Ramos (cell line): Measurements from ENCODE around the gene USP3.

Experiments used
- in situ Hi-C: fragments of 300-500 bp; cut with MboI; formaldehyde crosslinking; loops from one replicate; pipeline ENCODE4 v1.14.3; 2022; ENCODE audit warnings: low sequenced_read_pairs; ENCODE audit not compliant: unreplicated experiment

USP3 gene, protein sequence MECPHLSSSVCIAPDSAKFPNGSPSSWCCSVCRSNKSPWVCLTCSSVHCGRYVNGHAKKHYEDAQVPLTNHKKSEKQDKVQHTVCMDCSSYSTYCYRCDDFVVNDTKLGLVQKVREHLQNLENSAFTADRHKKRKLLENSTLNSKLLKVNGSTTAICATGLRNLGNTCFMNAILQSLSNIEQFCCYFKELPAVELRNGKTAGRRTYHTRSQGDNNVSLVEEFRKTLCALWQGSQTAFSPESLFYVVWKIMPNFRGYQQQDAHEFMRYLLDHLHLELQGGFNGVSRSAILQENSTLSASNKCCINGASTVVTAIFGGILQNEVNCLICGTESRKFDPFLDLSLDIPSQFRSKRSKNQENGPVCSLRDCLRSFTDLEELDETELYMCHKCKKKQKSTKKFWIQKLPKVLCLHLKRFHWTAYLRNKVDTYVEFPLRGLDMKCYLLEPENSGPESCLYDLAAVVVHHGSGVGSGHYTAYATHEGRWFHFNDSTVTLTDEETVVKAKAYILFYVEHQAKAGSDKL

DNA sequence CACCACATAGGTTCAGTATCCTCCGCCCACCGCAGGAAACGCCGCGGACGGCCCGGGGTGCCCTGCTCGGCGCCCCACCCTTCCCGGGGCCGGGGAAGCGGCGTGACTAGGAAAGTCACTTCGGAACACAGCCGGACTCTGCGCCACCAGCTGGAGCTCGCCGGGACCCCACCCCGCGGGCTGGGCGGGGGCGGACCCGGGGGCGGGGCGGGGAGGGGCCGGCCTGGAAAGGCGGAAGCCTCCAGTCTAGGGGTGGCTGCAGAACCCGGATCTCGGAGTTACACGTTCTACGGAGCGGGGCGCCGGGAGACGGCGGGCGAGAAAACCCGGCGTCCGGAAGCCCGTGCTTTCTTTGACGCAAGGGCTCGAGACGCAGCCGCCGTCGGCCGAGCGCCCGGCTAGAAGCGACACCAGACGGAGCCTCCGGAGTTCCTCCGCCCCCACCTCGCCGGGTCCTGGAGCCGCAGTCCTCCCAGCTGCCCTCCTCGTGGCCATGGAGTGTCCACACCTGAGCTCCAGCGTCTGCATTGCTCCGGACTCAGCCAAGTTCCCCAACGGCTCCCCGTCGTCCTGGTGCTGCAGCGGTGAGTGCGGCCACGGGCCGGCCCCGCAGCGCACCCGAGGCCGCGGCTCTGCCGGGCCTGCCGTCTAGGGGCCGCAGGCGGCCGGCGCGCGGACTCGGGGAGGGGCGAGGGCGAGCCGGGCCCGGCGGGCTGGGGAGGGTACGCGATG is at the start of gene USP3:
Gene USP3 (plus strand): TSS at position 347 of the 732 bp plus-strand sequence. CDS start 147 bp downstream, at position 494.
- in situ Hi-C loops: no loop called here

DNA sequence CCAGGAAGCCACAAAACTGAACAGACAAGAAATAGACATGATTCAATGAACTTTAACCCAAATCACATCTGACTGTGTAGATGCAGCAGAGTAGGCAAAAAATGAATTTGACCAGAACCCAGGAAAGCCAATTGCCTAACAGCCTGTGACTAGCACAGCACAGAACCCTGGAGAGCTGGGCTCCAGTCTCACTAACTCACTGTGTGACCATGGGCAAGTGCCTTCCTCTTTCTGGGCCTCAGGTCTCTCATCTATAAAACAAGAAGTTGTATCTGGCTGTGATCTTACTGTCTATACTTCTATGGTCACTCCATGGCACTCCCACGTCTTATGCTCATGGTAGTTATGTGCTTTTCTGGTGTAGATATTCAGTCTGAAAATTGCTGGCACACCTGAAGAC is 48.1 kb upstream of the USP3 start:
- in situ Hi-C loops: loop anchor here (25.0 kb wide), 1 partner anchor 431 kb away; no protein-coding TSS in a partner anchor

DNA sequence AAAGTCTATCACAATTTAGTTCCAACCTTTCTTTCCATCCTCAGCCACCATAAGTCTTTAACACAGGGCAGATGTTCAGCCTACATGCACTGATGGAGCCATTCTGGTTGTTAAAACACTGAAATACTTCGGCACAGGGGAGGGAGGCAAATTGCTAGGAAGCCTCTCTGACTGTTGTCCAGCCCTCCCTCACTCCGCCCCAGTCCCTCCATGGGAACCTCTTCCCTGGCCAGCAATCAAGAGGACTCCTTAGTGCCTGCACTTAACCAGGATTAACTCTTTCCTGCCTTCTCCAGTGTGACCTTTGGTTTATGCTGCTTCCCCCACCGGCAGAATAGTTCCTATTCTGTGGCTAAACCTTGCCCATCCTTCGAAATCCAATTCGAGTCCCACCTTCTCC is 47.0 kb upstream of the USP3 start:
- in situ Hi-C loops: loop anchor here (25.0 kb wide), 1 partner anchor 430 kb away; no protein-coding TSS in a partner anchor

DNA sequence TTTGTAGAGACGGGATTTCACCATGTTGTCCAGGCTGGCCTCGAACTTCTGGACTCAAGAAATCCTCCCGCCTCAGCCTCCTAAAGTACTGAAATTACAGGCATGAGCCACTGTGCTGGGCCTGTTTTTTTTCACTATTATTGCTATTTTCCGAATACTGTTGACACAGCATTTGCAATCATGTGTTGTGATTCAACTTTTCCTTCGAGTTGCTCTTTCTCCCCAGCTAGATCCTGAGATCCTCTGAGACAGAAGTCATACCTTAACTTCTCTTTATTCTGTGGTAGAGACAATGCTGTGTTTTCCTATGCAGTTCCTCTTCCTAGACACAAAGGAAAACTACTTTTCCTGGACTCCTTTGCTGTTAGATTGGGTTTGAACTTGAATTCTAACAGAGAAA is 46.4 kb upstream of the USP3 start:
- in situ Hi-C loops: loop anchor here (25.0 kb wide), 1 partner anchor 429 kb away; no protein-coding TSS in a partner anchor

DNA sequence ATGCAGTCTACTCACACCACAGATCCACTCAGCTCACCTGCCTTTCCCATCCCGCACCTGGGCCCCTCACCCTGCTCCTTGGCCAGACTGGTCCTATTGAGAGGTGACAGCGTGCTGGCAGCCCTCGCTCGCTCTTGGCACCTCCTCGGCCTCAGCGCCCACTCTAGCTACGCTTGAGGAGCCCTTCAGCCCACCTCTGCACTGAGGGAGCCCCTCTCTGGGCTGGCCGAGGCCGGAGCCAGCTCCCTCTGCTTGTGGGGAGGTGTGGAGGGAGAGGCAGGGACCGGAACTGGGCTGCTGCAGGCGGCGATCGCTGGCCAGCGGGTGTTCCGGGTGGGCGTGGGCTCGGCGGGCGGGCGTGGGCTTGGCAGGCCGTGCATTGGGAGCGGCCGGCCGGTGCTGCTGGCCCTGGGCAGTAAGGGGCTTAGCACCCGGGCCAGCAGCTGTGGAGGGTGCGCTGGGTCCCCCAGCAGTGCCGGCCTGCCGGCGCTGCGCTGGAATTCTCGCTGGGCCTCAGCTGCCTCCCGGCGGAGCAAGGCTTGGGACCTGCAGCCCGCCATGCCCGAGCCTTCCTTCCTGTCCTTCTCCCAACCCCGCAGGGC is 45.5 kb upstream of the USP3 start:
- in situ Hi-C loops: loop anchor here (25.0 kb wide), 1 partner anchor 428 kb away; no protein-coding TSS in a partner anchor

DNA sequence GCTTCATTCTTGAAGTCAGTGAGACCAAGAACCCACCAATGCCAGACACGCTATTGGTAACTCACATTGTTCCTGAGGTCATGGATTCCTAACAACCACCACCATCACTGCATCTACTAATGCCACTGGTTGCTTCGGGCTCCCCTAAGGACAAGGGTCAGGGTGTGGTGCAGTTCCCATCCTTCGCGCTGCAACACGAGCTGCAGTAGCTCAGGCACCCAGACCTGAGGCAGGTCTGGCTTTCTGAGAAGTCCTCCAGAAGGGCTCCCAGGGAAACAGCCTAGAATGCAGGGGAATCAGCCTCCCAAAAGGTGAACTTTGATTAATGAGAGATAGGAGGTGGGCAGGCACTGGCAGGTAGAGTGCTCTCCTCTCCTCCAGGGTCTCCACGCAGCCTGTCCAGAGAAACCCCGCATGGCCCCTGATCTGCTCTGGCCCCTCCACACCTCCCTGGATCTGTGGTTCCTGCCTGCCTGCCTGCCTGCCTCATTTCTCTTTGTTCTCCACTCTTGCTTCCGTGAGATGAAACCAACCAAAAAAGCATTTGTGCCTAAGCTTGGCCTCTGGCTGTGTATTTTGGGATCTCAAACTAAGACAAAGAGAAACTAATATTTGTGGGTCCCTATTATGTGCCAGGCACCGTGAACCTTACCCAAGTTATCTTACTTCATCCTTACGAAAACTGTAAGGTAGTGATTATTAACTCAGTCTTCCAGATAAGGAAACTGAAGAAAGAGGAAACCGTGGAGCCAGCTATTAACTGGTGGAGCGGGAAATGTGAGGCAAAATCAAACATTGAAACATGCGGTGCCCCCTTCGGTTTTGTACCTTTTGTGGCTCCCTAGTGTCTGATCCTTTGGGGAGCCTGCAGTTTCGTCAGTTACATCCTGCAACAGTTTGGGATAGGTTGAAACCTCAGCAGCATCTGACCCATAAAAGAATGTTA is 43.9 kb upstream of the USP3 start:
- in situ Hi-C loops: loop anchor here (10.0 to 25.0 kb wide), 2 partner anchors 427 to 614 kb away; no protein-coding TSS in a partner anchor

DNA sequence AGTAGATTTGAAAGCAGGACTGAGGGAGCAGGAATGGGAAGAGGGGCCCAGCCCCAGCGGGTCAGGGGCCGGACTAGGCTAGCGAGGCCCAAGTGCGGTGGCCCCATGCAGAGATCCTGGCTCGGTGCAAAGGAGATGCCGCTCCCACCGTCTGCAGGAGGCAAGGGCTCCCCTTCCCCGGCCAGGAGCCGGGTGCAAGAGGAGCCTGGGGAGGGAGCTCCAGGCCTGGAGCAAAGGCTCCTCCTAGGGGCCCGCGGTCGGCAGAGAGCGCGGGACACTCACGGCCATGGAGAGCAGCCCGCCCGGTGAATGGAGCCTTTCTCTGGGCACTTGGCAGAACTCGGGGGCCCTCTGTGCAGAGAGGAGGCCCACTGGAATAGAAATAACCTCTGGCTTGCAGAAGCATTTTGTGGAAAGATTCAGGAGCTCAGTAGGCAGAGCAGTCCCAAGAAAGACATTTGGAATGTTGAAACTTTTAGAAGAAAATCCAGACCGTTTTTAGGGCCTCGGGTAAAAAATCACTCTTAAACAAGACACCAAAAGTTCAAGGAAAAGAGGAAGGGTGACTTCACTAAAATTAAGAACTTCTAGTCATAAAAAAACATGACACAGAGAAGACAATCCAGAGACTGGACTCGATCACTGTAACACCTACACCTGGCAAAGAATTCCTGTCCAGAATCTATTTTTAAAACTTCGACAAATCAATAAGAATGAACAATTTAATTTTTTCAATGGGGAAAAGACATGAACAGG is 43.0 kb upstream of the USP3 start:
- in situ Hi-C loops: loop anchor here (10.0 to 25.0 kb wide), 2 partner anchors 426 to 613 kb away; no protein-coding TSS in a partner anchor

DNA sequence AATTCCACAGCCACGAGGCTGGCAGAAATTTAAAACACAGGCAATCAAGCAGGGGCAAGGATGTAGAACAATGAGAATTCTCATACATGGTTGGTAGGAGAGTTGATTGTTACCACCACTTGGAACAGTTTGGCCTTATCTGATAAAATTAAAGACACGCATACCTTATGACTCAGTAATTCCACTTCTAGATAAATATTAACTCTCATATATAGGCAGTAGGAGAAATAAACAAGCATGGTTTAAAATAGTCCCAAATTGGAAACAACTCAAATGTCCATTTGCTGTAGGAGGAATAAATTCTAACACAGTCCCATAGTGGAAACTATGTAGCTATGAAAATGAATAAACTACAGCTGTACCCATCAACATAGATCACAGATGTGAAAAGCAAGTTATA is 42.3 kb upstream of the USP3 start:
- in situ Hi-C loops: loop anchor here (10.0 to 25.0 kb wide), 2 partner anchors 425 to 613 kb away; no protein-coding TSS in a partner anchor

DNA sequence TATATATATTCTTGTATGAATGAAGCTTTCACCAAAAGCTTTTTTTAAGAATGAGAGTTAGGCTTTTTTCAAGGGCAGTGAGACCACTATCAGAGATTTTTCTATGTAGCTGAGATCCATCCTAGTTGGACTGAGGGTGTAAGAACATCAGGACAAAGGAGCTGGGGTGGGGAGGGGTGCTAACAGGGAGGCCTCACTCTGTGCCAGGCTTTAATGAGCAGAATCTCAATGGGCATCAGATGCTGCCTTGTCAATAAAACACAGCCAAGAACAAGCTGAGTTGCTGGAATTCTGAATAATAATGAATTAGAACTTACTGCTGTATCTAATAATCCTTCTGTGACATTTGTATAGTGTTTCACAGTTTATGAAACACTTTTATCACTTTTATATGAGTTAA is 41.4 kb upstream of the USP3 start:
- in situ Hi-C loops: loop anchor here (10.0 to 25.0 kb wide), 2 partner anchors 424 to 612 kb away; no protein-coding TSS in a partner anchor

DNA sequence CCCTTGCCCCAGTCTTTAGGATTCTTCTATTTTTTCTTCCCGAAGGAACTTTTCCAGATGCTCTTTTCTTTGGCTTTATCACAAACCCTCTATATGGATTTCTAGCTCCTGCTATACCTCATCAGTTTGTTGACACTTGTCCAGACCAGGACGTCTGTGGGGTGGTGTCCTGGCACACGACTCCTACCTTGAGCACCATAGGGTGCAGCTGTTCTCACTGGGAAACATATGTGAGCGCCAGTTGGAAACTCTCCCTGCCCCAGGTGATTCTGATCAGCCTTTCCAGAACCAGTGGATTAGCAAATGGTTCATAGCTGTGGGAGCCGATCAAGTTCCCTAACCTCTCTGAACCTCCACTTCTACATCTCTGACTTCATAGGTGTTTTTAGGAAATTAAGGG is 40.6 kb upstream of the USP3 start:
- in situ Hi-C loops: loop anchor here (10.0 to 25.0 kb wide), 2 partner anchors 424 to 611 kb away; no protein-coding TSS in a partner anchor

DNA sequence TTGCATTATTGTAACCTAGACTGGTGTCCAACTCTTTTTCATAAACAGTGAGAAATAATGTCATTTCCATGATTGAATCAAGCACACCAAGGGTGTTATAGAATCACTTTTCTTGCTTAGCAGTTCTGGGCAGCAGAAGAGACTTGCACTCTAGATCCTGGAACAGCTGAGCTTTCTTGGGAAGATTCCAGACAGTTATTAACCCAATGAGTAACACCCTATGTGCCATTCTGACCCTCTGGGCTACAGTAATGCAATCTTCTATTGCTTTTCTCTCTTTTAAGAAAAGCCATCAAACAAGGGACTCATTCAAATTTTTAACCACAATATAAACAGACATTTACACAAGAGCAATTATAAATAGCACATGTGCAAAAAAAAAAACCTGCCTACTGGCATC is 39.3 kb upstream of the USP3 start:
- in situ Hi-C loops: loop anchor here (5.0 to 25.0 kb wide), 3 partner anchors 127 to 610 kb away; no protein-coding TSS in a partner anchor

DNA sequence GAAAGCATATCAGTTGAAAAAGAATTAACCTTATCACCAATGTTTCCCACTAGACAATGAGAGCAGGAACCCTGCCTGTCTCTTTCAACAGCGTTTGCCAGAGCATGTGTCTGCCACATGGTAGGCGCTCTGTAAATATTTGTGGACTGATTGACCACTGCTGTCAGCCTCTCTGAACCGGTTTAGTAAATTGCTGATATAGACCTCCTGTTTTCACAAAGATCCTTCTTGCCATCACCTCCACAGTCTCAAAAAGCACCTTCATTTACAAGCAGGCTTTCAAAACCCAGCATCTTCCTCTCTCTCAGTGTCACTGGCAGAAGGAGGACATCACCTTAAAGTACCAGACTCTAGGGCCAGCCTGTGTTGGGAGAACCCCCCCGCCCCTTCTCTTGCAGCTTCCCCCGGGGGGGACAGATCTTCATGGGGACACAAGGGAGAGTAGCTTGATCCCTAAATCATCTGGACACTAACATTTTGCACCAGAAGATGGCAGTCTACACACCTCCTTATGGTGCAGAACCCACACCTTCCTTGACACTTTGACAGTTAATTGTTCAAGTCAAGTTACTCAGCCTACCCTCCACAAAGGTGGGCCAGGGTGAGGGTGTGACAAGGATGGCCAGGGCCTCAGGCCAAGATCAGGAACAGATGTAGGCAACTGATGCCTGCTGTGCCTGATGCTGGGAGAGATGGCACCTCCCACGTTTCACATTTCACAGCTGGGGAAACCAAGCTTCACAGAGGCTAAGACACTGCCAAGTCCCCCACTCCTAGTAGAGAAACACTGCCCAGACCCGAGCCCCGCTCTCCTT is 37.8 kb upstream of the USP3 start:
- in situ Hi-C loops: loop anchor here (5.0 to 25.0 kb wide), 3 partner anchors 126 to 608 kb away; no protein-coding TSS in a partner anchor

DNA sequence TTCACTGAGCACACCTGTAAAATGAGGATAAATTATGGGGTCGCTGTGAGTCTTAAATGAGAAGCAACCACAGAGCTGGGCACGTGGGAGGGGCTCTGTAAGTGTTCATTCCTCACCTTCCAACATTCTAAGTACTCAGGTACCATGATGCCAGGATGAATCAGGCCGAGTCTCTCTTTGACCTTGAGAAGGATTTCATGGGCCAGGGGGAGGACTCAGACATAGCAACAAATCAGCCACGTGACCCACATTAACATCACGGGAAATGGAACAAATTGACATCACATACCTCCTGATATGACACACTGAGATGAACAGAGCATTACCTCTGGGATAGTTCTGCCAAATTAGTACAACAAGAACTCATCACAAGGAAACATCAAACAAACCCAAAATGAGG is 35.2 kb upstream of the USP3 start:
- in situ Hi-C loops: loop anchor here (5.0 to 25.0 kb wide), 3 partner anchors 123 to 606 kb away; no protein-coding TSS in a partner anchor

DNA sequence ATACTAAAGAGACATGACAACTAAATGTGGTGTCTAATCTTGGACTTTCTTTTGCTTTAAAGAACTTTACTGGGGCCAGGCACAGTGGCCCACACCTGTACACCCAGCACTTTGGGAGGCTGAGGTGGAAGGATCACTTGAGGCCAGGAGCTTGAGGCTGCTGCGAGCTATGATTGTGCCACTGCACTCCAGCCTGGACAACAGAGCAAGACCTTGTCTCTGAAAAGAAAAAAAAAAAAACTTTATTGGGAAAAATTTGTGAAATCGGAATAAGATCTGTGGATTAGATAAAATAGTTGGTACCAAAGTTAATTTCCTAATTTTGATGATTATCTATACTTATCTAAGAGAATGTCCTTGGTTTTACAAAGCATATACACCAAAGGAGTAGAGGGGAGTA is 34.4 kb upstream of the USP3 start:
- in situ Hi-C loops: loop anchor here (5.0 to 25.0 kb wide), 3 partner anchors 122 to 605 kb away; no protein-coding TSS in a partner anchor

DNA sequence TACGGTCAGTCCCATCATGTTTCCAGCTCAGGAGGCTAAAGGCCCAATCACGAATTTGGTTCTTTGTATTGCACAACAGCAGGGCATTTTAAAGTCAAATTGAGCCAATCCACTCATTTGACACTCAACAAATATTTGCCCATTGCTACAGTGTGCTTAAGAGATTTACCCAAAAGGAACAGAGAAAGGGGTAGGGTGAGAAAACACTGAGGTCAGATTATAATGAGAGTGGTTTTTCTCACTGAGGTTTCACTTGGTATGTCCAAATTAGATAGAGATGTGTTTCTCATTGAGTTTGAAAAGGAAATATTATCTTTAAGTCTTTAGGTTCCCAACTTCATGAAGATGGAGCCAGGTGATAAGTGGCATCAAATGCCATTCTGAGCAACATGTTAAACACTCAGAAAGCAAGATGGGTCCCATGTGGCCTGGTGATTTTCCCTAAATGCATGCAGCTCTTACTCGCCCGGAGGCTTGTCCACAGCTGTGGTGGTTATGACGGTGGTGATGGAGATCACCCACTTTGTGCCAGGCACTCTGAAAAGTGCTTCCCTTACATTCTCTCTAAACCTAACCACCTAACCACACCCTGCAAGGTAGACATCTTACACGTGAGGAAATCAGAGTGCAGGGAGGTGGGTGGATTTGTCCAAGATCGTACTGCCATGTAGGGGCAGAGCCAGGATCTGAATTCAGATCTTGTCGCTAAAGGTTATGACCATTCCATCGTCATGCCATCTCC is 31.2 kb upstream of the USP3 start:
- in situ Hi-C loops: loop anchor here (25.0 kb wide), 1 partner anchor 414 kb away; no protein-coding TSS in a partner anchor

DNA sequence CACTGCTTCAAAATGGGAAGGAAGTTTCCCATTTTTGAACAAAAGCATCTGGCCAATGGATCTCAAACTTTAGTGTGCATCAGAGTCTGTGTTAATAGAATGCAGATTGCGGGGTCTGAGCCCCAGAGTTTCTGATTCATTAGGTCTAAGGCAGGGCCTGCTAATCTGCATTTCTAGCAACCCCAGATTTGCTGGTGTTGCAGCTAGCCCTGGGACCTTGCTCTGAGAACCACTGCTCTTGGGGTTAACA is 30.7 kb upstream of the USP3 start:
- in situ Hi-C loops: loop anchor here (25.0 kb wide), 1 partner anchor 414 kb away; no protein-coding TSS in a partner anchor
